IPS-18a (cell line): ENCODE measurements around the gene TCF7L1.

Experiments used
- H3K27ac ChIP-seq: one replicate; pipeline ENCODE4 v1.5.1; 2013; ENCODE audit warnings: low read length
- H3K27me3 ChIP-seq: one replicate; pipeline ENCODE4 v1.6.1; 2013; ENCODE audit warnings: mild to moderate bottlenecking, low read length; ENCODE audit not compliant: control insufficient read depth, insufficient read depth
- H3K36me3 ChIP-seq: one replicate; pipeline ENCODE4 v1.6.1; 2013; ENCODE audit warnings: low read depth, low read length; ENCODE audit not compliant: control insufficient read depth
- H3K4me1 ChIP-seq: one replicate; pipeline ENCODE4 v1.6.1; 2013; ENCODE audit warnings: low read depth, low read length; ENCODE audit not compliant: control insufficient read depth
- H3K4me3 ChIP-seq: one replicate; pipeline ENCODE4 v1.5.1; 2013; ENCODE audit warnings: low read length
- H3K9ac ChIP-seq: one replicate; pipeline ENCODE4 v1.6.1; 2013; ENCODE audit warnings: mild to moderate bottlenecking, low read length, moderate library complexity
- H3K9me3 ChIP-seq: one replicate; pipeline ENCODE4 v1.6.1; 2013; ENCODE audit warnings: low read depth, low read length; ENCODE audit not compliant: control insufficient read depth

The TCF7L1 gene

DNA sequence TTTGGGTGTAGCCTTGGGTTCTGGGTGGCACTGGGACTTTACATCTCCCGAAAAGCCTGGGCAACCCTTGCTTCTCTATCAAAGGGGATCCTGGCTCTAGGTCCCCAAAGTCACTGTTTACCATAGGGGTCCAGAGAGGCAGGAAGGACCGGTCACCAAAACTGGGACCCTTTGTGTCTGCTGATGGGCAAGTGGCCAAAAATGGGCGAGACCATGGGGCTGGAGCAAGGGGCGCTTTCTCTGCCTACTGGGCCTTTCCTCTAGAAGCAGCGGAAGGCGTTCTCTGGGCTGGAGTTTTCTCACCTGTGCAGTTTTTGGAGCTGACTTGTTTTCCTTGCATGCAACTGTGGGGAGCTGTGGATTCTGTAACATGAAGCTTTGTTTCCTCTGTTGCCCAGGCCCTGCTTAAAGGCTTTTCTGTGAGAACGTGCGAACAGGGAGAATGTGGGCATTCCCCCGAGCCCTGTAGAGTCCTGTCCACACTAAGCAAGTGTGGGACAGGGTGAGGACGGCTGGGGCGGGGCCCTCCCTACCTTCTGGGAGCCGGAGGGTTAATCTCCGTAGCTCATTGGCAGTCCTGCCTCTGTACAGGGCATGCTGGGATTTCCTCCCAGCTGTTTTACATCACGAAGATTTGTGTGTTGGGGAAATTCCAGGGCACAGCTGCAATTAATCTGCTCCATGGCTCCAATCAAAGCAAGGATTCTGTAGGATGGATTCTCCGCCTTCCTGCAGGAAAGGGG lies 144.4 kb downstream of the TCF7L1 start:
- H3K27ac ChIP-seq: no peak overlapping the region
- no peak overlapping the region for H3K9ac ChIP-seq
- H3K4me1 ChIP-seq: peaks cover 25% of the 10 kb centered on the region
- H3K4me3 ChIP-seq: no peak overlapping the region
- H3K9me3 ChIP-seq: no peaks in the 10 kb centered on the region
- H3K36me3 ChIP-seq: no peaks in the 10 kb centered on the region
- no peaks in the 10 kb centered on the region for H3K27me3 ChIP-seq

DNA sequence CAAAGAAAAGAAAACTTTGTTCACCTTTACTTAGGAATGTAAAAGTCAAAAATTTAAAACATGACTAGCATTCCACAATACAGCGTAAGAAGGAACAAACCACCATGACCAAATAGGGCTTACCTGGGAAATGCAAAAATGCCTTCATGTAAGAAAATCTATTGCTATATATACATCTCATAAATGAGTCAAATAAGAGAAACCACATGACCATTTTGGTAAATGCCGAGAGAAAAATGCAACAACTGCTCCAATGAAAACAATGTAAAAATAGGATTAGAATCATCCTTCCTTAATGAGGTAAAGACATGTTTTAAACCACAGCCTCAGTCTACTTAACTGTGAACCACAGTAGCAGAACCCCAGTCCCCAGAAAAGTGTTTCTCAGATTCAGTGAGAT lies 145.2 kb downstream of the TCF7L1 start:
- Histone ChIP-seq H3K27ac (no peak overlapping the region), H3K36me3 (peaks cover 2% of the 10 kb centered on the region), H3K9ac (no peak overlapping the region), H3K4me1 (peaks cover 18% of the 10 kb centered on the region), H3K4me3 (no peak overlapping the region), H3K9me3 (no peaks in the 10 kb centered on the region), H3K27me3 (no peaks in the 10 kb centered on the region)

DNA sequence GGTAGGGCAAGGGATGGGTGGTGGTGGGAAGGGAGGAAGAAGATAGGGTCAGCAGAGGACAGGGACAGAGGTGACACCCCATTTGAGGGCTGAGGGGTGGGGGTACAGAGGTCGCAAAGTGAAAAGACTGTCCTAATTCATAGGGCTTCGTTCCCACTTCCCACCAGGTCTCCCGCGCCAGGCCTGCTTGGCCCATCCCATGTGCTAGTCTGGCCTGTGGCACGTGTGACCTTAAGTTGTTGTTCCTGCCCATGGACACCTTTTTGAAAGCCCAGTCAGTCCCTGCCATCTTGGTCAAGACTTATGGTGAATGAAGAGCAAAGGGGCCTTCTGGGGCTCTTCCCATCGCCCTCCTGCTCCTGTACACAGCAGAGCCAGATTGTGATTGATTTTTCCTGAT lies 148.4 kb downstream of the TCF7L1 start:
- peaks cover 12% of the 10 kb centered on the region for H3K4me1 ChIP-seq

DNA sequence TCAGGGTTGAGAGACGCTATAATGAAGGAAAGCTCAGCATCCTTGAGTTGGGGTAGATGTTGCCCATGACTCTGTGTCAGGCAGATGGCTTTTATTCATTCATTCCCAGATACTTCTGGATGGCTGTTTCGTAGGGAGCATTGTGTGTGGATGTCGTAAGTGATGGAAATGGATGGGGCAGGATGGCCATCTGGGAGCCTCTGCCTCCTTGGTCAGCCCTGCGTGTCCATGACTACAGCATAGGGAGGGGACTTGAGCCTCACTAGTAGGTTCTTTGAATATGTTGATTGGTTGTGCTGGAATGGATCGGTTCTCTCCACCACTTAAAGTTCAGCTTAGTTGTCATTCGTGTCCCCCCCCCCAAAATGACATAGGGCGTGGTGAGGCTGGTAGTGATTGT lies 149.7 kb downstream of the TCF7L1 start:
- no peaks in the 10 kb centered on the region for H3K27me3 ChIP-seq
- no peaks in the 10 kb centered on the region for H3K9me3 ChIP-seq
- H3K36me3 ChIP-seq: peaks cover 14% of the 10 kb centered on the region
- H3K9ac ChIP-seq: no peak overlapping the region
- peaks cover 5% of the 10 kb centered on the region for H3K4me1 ChIP-seq
- no peak overlapping the region for H3K4me3 ChIP-seq
- no peak overlapping the region for H3K27ac ChIP-seq

More for the DNA sequence above, 148.4 kb downstream of the TCF7L1 start:
- Histone ChIP-seq H3K27me3 (no peaks in the 10 kb centered on the region), H3K4me3 (no peak overlapping the region), H3K9me3 (no peaks in the 10 kb centered on the region), H3K27ac (no peak overlapping the region), H3K9ac (no peak overlapping the region), H3K36me3 (peaks cover 7% of the 10 kb centered on the region)

DNA sequence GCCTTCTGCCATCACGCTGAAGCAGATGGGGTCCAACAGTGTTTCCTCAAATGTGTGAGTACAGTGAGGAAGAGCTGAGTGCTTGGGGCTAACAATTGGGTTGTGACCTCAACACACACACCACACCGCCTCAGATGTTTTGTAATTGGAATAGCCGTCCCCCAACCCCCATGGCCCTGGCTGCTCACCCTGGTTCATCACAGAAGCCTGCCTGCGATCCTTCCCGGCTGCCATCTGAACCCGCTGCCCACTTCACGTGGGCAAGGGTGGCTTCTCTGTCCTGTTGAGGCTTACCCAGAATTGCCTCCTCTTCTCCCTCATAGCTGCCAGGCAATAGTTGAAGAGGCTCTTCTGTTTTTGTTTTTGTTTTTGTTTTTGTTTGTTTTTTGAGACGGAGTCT lies 150.4 kb downstream of the TCF7L1 start:
- Histone ChIP-seq H3K36me3 (peaks cover 16% of the 10 kb centered on the region), H3K27ac (no peak overlapping the region), H3K4me1 (peaks cover 8% of the 10 kb centered on the region), H3K4me3 (no peak overlapping the region), H3K27me3 (no peaks in the 10 kb centered on the region), H3K9ac (no peak overlapping the region), H3K9me3 (no peaks in the 10 kb centered on the region)

DNA sequence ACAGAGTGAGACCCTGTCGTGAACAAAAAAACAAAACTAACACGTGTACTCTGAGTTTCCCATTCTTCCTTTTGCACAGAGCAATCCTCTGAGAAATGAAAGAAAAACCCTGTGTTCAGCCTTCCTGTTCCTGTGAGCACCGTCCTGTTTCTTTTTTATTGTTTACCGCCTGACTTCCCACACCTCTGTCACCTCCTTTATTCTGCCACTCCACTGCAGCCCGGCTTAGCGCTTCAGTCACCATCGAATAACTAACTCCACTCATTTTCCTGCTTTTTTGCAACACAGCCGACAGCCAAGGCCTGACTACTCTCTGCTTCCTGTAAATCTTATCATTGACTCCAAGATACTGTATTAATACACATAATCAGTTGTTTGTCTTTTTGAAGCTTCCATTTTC lies 153.7 kb downstream of the TCF7L1 start:
- Histone ChIP-seq H3K36me3 (peaks cover 31% of the 10 kb centered on the region), H3K4me1 (peaks cover 15% of the 10 kb centered on the region), H3K4me3 (no peak overlapping the region), H3K9me3 (no peaks in the 10 kb centered on the region), H3K9ac (no peak overlapping the region), H3K27me3 (no peaks in the 10 kb centered on the region), H3K27ac (no peak overlapping the region)

DNA sequence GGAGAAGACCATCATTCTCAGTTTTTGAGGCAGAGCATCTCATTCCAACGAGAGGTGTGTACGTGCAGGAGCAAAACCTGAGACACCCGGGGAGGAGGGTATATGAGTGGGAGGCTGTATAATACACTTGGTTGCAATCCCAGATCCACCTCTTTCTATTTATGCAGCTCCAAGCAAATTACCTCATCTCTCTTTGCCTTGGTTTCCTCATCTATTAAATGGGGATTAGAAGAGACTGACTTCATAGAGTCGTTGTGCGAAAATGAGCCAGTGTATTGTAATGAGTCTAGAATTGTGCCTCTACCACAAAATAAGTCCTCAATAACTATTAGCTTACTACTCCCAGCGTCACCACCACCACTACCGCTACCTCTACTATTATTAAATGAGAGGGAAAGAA lies 154.5 kb downstream of the TCF7L1 start:
- Histone ChIP-seq H3K4me1 (peaks cover 15% of the 10 kb centered on the region), H3K9ac (no peak overlapping the region), H3K27ac (no peak overlapping the region), H3K4me3 (no peak overlapping the region), H3K27me3 (no peaks in the 10 kb centered on the region), H3K9me3 (no peaks in the 10 kb centered on the region), H3K36me3 (peaks cover 31% of the 10 kb centered on the region)

DNA sequence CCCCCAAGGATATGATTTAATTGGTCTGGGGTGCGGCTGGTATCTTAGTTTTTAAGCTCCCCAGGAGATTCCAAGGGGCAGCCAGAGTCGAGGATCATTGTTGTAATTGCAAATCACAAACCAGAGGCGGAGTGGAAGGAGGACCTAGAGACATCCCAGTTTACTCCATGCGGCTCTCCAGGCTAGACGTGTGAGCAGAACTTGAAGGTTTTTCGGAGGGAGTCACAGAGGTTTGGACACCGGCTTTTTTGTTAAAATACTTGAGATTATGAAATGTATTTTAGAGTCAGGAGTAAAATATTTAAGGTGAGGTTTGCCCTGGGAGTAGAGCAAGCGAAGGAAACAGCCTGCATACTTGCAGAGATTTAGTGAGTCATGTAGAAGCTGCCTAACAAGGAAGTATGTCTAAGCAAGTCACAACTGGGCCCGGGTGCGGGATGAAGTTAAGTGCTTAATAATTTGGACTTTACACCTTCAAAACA lies 155.1 kb downstream of the TCF7L1 start:
- no peaks in the 10 kb centered on the region for H3K27me3 ChIP-seq

DNA sequence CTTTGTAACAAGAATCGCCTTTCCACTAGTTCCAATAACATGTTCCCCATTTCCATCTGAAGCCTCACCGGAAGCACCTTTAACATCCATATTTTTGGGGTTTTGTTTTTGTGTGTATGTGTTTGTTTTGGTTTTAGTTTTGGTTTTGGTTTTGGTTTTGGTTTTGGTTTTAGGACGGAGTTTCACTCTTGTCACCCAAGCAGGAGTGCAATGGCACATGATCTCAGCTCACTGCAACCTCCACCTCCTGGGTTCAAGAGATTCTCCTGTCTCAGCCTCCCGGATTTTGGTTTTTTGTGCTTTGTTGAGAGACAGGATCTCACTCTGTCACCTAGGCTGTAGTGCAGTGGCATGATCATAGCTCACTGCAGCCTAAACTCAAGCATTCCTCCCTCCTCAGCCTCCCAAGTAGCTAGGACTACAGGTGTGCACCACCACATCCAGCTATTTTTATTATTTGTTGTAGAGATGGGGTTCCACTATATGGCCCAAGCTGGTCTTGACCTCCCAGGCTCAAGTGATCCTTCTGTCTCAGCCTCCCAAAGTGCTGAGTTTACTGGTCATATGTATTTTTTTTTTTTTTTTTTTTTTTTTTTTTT lies 158.3 kb downstream of the TCF7L1 start:
- peaks cover 31% of the 10 kb centered on the region for H3K4me1 ChIP-seq
- H3K4me3 ChIP-seq: no peak overlapping the region
- H3K9me3 ChIP-seq: no peaks in the 10 kb centered on the region
- no peaks in the 10 kb centered on the region for H3K27me3 ChIP-seq
- H3K27ac ChIP-seq: no peak overlapping the region
- no peak overlapping the region for H3K9ac ChIP-seq
- H3K36me3 ChIP-seq: peaks cover 25% of the 10 kb centered on the region

More for the DNA sequence above, 155.1 kb downstream of the TCF7L1 start:
- Histone ChIP-seq H3K4me3 (no peak overlapping the region), H3K4me1 (peaks cover 20% of the 10 kb centered on the region), H3K27ac (no peak overlapping the region), H3K9me3 (no peaks in the 10 kb centered on the region), H3K9ac (no peak overlapping the region), H3K36me3 (peaks cover 30% of the 10 kb centered on the region)

DNA sequence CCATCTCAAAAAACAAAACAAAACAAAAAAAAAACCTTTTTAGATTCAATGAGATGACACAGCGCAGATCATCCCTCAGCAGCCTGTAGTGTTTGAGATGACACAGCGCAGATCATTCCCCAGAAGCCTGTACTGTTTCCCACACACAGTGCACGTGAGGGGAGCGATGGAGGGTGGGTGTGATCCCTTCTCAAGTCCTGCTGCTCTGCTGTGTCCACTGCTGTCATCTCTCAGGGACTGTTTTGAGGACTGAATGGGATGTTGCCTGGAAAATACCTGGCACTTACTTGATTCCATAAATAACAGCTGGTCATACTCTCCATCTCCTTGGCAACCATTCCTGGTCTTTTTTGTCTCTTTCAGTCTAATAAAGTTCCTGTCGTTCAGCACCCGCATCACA lies 168.9 kb downstream of the TCF7L1 start:
- H3K9me3 ChIP-seq: no peaks in the 10 kb centered on the region
- H3K9ac ChIP-seq: no peak overlapping the region
- no peak overlapping the region for H3K4me3 ChIP-seq
- peaks cover 41% of the 10 kb centered on the region for H3K36me3 ChIP-seq
- H3K4me1 ChIP-seq: peaks cover 3% of the 10 kb centered on the region
- H3K27ac ChIP-seq: no peak overlapping the region
- no peaks in the 10 kb centered on the region for H3K27me3 ChIP-seq

DNA sequence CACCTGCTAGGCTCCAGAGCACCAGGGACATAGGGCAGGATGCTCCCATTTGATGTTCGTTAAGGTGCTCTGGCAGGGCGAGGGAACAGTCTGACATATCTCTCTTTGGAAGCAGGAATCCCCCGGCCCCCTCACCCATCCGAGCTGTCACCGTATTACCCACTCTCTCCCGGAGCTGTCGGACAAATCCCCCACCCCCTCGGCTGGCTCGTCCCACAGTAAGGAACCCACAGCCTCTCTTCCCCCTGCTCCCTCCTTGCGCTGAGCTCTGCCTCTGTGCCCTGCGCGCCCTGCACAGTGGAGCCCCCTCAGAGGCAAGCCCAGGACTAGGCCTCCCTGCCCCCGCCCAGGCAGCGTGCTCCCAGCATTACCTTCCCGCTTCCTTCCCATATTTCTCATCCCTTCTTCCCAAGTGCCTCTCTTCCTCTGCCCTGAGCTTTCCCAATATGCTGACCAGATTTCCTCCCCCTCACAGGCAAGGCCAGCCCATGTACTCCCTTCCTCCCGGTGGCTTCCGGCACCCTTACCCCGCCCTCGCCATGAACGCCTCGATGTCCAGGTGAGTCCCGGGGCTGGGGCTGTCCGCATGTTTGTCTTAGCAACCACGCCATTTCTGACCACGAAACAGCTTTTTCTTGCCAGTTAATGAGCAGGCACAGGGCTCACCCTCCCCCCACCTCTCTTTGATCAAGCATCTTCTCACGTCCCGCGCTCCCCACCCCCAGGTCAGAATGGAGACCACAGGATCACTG lies 170.8 kb downstream of the TCF7L1 start:
- H3K36me3 ChIP-seq: peaks cover 60% of the 10 kb centered on the region
- H3K27ac ChIP-seq: no peak overlapping the region
- H3K9ac ChIP-seq: no peak overlapping the region
- H3K9me3 ChIP-seq: no peaks in the 10 kb centered on the region
- no peaks in the 10 kb centered on the region for H3K4me1 ChIP-seq
- no peak overlapping the region for H3K4me3 ChIP-seq
- no peaks in the 10 kb centered on the region for H3K27me3 ChIP-seq
